ENCODE results near the gene FBL. TPM values are rescaled to one million over a fixed set of nuclear protein-coding genes. Genes with fewer than 3 reads are reported as not detected.

The FBL gene
- total and polyA plus RNA-seq, 2 of the 13 experiments (the other 11 are each of a cell fraction or from before 2014, with no cell fraction given) = 153 to 468 TPM

DNA sequence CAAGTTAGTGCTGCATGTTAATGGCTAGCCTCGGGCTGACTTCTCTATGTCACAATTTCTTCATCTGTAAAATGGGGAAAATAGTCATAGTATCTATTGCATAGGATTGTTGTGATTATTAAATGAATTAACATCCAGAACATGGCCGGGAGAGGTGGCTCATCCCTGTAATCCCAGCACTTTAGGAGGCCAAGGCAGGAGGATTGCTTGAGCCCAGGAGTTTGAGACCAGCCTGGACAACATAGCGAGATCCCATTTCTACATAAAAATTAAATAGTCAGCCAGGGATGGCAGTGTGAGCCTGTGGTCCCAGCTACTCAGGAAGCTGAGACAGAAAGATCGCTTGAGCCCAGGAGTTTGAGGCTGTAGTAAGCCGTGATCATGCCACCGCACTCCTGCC, 21.8 kb upstream of the FBL start:
- Histone ChIP-seq H4K20me1 (ENCODE audit: insufficient read depth, low read length) (no peaks in the 10 kb centered on the region), H3K9me3 (ENCODE audit: low read length) (no peaks in the 10 kb centered on the region), H3K27me3 (ENCODE audit: control insufficient read depth in 1 of 2, insufficient read depth in 2 of 2, low read length in 2 of 2) (no peaks in the 10 kb centered on the region), H3K79me2 (ENCODE audit: insufficient read depth, low read length) (no peaks in the 10 kb centered on the region), H3K36me3 (replicated peaks in 1 of 2; ENCODE audit: control insufficient read depth in 1 of 2, insufficient read depth in 2 of 2, low read length in 2 of 2) (peaks cover 2 to 11% of the 10 kb centered on the region in 2 experiments; a peak in 2 of 5 replicates), H3K4me1 (ENCODE audit: insufficient read depth, low read length) (no peaks in the 10 kb centered on the region), H3K27ac (ENCODE audit: extremely low read length, insufficient read depth, low read length) (no peak overlapping the region), H3K4me2 (ENCODE audit: low read depth, low read length) (no peak overlapping the region), H3K9ac (ENCODE audit: insufficient read depth, low read depth, low read length) (no peak overlapping the region), H2AFZ (ENCODE audit: low read length) (no peak overlapping the region), H3K4me3 (replicated peaks in 1 of 3; ENCODE audit: insufficient read depth in 1 of 3, low read depth in 2 of 3, low read length in 3 of 3) (no peak overlapping the region)
- DNase-seq (ENCODE audit: low spot score) (no peak), ATAC-seq (no peak), FAIRE-seq (no peak)
- CTCF ChIA-PET (ENCODE audit: low intra/inter-chr PET ratio, low total read pairs) = no interaction called here
- POLR2A ChIA-PET = no interaction called here
- TF ChIP-seq ZNF674 (CRISPR knock-in tag; IDR thresholded peaks at IDR 0.05; ENCODE audit: low read depth) (no peak), ZNF530 (CRISPR knock-in tag; IDR thresholded peaks at IDR 0.05; ENCODE audit: low read depth) (no peak), REXO4 (CRISPR knock-in tag; IDR thresholded peaks at IDR 0.05; ENCODE audit: borderline replicate concordance) (no peak), SSRP1 (CRISPR knock-in tag; IDR thresholded peaks at IDR 0.05) (no peak), ZNF614 (CRISPR knock-in tag; IDR thresholded peaks at IDR 0.05; ENCODE audit: borderline replicate concordance) (no peak), REL (CRISPR knock-in tag; conservative IDR thresholded peaks at IDR 0.05) (no peak), ZNF337 (CRISPR knock-in tag; IDR thresholded peaks at IDR 0.05; ENCODE audit: borderline replicate concordance, low read depth) (no peak), PHF8 (CRISPR knock-in tag; IDR thresholded peaks at IDR 0.05) (no peak), SIN3B (IDR thresholded peaks at IDR 0.05; ENCODE audit: low read length) (no peak)
- WGBS (ENCODE audit: low lambda C conversion rate) = 97% methylated on average over 6 of the region's 6 CpGs
- BruUV-seq (replicated peaks) = no TSS peak
- in situ Hi-C loops (cut with HindIII; ENCODE audit: extremely low pct_ligation_motif_present, low pct_unique_long_range_greater_than_20kb) (no loop called here), intact Hi-C loops (cut with micrococcal nuclease; ENCODE audit: unreplicated experiment) (no loop called here)

DNA sequence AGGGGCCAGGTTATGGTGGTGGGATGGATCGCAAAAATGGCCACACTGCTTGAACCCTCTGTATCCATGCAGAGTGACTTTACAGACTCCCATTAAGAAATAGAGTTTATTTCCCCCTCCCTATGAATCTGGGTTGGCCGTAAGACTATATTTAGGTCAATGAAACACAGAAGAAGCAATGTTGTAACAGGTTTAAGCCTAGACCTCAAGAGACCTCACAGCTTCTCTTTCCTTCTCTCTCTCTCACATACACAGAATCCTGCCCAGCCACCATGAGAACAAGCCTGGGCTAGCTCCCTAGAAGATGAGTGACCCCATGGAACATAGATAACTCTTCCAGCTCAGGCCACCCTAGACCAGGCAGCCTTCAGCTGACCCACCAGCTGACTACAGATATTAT, 21.0 kb upstream of the FBL start:
- H3K4me3 ChIP-seq (replicated peaks in 1 of 3; ENCODE audit: insufficient read depth in 1 of 3, low read depth in 2 of 3, low read length in 3 of 3) = no peak overlapping the region
- H3K79me2 ChIP-seq (ENCODE audit: insufficient read depth, low read length) = no peaks in the 10 kb centered on the region
- no peak for FAIRE-seq
- H3K4me1 ChIP-seq (ENCODE audit: insufficient read depth, low read length) = no peaks in the 10 kb centered on the region
- H2AFZ ChIP-seq (ENCODE audit: low read length) = no peak overlapping the region
- ChIA-PET CTCF (ENCODE audit: low intra/inter-chr PET ratio, low total read pairs) (no interaction called here), POLR2A (no interaction called here)
- no TSS peak for BruUV-seq (replicated peaks)
- intact Hi-C loops (cut with micrococcal nuclease; ENCODE audit: unreplicated experiment) = no loop called here
- H3K4me2 ChIP-seq (ENCODE audit: low read depth, low read length) = no peak overlapping the region
- H4K20me1 ChIP-seq (ENCODE audit: insufficient read depth, low read length) = no peaks in the 10 kb centered on the region
- ATAC-seq = no peak
- in situ Hi-C loops (cut with HindIII; ENCODE audit: extremely low pct_ligation_motif_present, low pct_unique_long_range_greater_than_20kb) = no loop called here
- 94% methylated on average over 2 of the region's 2 CpGs for WGBS (ENCODE audit: low lambda C conversion rate)
- no peaks in the 10 kb centered on the region for H3K9me3 ChIP-seq (ENCODE audit: low read length)
- H3K27me3 ChIP-seq (ENCODE audit: control insufficient read depth in 1 of 2, insufficient read depth in 2 of 2, low read length in 2 of 2) = no peaks in the 10 kb centered on the region
- peaks cover 2 to 11% of the 10 kb centered on the region in 2 experiments; a peak in 2 of 5 replicates for H3K36me3 ChIP-seq (replicated peaks in 1 of 2; ENCODE audit: control insufficient read depth in 1 of 2, insufficient read depth in 2 of 2, low read length in 2 of 2)
- no peak for DNase-seq (ENCODE audit: low spot score)
- H3K9ac ChIP-seq (ENCODE audit: insufficient read depth, low read depth, low read length) = no peak overlapping the region
- no peak overlapping the region for H3K27ac ChIP-seq (ENCODE audit: extremely low read length, insufficient read depth, low read length)
- TF ChIP-seq, protein P1, sequence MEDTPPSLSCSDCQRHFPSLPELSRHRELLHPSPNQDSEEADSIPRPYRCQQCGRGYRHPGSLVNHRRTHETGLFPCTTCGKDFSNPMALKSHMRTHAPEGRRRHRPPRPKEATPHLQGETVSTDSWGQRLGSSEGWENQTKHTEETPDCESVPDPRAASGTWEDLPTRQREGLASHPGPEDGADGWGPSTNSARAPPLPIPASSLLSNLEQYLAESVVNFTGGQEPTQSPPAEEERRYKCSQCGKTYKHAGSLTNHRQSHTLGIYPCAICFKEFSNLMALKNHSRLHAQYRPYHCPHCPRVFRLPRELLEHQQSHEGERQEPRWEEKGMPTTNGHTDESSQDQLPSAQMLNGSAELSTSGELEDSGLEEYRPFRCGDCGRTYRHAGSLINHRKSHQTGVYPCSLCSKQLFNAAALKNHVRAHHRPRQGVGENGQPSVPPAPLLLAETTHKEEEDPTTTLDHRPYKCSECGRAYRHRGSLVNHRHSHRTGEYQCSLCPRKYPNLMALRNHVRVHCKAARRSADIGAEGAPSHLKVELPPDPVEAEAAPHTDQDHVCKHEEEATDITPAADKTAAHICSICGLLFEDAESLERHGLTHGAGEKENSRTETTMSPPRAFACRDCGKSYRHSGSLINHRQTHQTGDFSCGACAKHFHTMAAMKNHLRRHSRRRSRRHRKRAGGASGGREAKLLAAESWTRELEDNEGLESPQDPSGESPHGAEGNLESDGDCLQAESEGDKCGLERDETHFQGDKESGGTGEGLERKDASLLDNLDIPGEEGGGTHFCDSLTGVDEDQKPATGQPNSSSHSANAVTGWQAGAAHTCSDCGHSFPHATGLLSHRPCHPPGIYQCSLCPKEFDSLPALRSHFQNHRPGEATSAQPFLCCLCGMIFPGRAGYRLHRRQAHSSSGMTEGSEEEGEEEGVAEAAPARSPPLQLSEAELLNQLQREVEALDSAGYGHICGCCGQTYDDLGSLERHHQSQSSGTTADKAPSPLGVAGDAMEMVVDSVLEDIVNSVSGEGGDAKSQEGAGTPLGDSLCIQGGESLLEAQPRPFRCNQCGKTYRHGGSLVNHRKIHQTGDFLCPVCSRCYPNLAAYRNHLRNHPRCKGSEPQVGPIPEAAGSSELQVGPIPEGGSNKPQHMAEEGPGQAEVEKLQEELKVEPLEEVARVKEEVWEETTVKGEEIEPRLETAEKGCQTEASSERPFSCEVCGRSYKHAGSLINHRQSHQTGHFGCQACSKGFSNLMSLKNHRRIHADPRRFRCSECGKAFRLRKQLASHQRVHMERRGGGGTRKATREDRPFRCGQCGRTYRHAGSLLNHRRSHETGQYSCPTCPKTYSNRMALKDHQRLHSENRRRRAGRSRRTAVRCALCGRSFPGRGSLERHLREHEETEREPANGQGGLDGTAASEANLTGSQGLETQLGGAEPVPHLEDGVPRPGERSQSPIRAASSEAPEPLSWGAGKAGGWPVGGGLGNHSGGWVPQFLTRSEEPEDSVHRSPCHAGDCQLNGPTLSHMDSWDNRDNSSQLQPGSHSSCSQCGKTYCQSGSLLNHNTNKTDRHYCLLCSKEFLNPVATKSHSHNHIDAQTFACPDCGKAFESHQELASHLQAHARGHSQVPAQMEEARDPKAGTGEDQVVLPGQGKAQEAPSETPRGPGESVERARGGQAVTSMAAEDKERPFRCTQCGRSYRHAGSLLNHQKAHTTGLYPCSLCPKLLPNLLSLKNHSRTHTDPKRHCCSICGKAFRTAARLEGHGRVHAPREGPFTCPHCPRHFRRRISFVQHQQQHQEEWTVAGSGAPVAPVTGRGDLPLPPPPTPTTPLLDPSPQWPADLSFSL (CRISPR knock-in tag; IDR thresholded peaks at IDR 0.05) = no peak
- TF ChIP-seq ZNF33A (CRISPR knock-in tag; IDR thresholded peaks at IDR 0.05; ENCODE audit: borderline replicate concordance) = no peak
- TF ChIP-seq, protein P2, sequence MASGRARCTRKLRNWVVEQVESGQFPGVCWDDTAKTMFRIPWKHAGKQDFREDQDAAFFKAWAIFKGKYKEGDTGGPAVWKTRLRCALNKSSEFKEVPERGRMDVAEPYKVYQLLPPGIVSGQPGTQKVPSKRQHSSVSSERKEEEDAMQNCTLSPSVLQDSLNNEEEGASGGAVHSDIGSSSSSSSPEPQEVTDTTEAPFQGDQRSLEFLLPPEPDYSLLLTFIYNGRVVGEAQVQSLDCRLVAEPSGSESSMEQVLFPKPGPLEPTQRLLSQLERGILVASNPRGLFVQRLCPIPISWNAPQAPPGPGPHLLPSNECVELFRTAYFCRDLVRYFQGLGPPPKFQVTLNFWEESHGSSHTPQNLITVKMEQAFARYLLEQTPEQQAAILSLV (CRISPR knock-in tag; IDR thresholded peaks at IDR 0.05; ENCODE audit: borderline replicate concordance) = no peak
